Kidney epithelial cell (primary cell): ENCODE results near the gene GMPR. TPM values are rescaled to one million over a fixed set of nuclear protein-coding genes. Genes with fewer than 3 reads are reported as not detected.

Experiments used
- DNase-seq: peaks from one replicate; pipeline ENCODE4 v3.0.0-alpha.2; 2010; ENCODE audit warnings: low read depth
- H3K27me3 ChIP-seq: 2 replicates; pipeline ENCODE4 v1.6.0; 2011; ENCODE audit warnings: low read length; ENCODE audit not compliant: control insufficient read depth, insufficient read depth
- H3K36me3 ChIP-seq: 2 replicates; pipeline ENCODE4 v1.5.1; 2011; ENCODE audit warnings: low read length; ENCODE audit not compliant: control insufficient read depth, insufficient read depth
- H3K4me3 ChIP-seq: 2 replicates; pipeline ENCODE4 v1.5.1; 2011; ENCODE audit warnings: low read depth, mild to moderate bottlenecking, control low read depth, low read length
- total RNA-seq: library from RNA; depleted of rRNA; stranded (reverse); fragments of >200 nt; gene quantifications from 2 replicates; pipeline ENCODE4 v1.2.3, GENCODE V29; 2015
- TF ChIP-seq, protein P1 (sequence below): IDR thresholded peaks from 2 replicates; pipeline ENCODE4 v1.5.1; 2011; ENCODE audit warnings: mild to moderate bottlenecking, moderate library complexity, low read length, control low read depth, inconsistent platforms; ENCODE audit not compliant: insufficient read depth, poor library complexity, severe bottlenecking

Gene GMPR
- total RNA-seq, 1 donor from 2014 or later, result 2.5 TPM

DNA sequence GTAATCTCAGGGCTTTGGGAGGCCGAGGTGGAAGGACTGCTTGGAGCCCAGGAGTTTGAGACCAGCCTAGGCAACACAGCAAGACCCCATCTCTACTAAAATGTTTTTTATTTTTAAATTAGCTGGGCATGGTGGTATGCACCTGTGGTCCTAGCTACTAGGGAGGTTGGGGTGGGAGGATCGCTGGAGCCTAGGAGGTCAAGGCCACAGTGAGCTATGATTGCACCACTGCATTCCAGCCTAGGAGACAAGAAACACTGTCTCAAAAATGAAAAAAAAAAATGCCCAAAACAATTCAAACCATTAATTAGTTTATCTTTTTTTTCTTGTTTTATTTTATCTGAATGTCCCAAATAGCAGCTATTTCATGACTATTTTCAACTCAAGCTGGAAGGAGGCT lies 85.8 kb downstream of the GMPR start:
- Histone ChIP-seq H3K27me3 (no peaks in the 10 kb centered on the region), H3K4me3 (no peak overlapping the region), H3K36me3 (no peaks in the 10 kb centered on the region)
- TF ChIP-seq, protein P1, sequence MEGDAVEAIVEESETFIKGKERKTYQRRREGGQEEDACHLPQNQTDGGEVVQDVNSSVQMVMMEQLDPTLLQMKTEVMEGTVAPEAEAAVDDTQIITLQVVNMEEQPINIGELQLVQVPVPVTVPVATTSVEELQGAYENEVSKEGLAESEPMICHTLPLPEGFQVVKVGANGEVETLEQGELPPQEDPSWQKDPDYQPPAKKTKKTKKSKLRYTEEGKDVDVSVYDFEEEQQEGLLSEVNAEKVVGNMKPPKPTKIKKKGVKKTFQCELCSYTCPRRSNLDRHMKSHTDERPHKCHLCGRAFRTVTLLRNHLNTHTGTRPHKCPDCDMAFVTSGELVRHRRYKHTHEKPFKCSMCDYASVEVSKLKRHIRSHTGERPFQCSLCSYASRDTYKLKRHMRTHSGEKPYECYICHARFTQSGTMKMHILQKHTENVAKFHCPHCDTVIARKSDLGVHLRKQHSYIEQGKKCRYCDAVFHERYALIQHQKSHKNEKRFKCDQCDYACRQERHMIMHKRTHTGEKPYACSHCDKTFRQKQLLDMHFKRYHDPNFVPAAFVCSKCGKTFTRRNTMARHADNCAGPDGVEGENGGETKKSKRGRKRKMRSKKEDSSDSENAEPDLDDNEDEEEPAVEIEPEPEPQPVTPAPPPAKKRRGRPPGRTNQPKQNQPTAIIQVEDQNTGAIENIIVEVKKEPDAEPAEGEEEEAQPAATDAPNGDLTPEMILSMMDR, result no peak
- DNase-seq, result no peak

DNA sequence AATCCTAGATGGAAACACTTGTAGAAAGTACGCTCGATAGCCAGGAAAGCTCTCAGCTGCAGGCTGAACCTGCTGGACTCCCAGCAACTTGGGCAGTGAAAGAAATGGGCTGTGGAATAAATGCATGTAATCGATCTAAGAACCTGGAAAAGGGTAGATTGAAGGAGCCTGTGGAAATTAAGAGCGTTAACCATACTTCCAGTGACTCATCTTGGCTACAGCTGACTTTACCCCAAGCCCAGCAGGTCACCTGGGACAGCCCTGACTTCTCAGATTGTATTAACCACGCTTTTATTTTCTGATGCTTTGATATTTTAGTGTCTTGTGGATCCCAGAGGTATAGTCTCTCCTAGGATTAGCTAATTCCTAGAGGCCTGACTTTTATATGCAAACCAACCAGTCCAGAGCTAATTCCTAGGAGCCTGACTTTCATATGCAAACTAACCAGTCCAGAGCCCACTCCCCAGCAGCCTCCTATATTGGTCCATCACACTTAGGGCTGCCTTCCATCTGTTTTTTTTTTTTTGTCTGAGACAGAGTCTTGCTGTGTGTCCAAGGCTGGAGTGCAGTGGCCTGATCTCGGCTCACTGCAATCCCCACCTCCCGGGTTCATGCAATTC lies 86.3 kb downstream of the GMPR start:
- no peak for DNase-seq
- Histone ChIP-seq H3K4me3 (no peak overlapping the region), H3K36me3 (no peaks in the 10 kb centered on the region), H3K27me3 (no peaks in the 10 kb centered on the region)
- TF ChIP-seq, protein P1, result no peak

DNA sequence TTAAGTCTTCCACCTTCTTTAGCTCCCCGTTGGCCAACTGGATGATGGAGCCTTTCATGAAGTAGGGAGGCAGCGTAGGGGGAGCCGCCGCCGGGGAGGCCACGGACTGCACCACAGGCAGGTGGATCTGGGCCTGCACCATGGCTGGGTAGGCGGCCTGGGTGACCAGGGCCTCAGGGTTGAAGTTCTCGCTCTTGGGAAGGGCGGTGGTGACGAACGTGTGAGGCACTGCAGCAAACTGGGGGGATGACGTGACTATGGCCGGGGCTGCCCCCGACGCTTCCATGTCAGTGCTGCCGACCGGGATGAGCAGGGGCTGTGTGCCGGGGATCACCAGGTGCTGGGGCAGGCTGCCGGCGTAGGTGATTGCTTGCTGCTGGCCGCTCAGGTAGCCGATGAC lies 88.1 kb downstream of the GMPR start:
- TF ChIP-seq, protein P1, result no peak

DNA sequence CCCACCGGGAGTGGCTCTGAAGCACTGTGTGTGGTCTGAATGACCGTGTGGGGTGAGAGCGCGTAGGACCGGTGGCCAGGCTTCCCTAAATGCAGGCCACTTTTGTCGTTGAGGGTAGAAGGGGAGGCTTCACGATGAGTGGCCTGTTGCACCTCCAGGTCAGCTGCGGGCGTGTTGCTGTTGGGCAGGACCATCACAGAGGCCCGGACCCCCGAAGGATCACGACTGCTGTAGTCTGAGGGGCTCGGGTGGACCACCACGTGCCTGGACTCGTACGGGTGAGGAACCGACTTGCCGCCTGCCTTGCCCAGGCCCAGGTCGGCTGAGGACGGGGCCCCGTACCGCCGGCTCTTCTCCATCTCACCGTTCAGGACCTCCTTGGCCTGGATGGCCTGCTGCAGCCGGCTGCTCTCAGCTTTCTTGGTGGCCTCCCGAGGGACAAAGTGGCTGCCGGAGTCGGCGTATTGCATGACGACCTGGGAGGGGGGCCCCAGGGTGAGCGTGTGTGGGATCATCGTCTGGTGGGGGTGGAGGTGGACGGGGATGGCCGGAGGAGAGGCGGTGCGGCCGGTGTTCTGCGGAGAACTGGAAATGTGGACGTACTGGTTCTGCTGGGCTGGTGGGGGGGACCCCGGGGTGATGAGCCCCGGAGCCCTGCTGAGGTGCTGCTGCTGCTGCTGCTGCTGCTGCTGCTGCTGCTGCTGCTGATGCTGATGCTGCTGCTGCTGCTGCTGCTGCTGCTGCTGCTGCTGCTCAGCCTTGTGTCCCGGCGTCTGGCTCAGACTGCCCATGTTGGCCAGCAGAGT lies 88.8 kb downstream of the GMPR start:
- H3K27me3 ChIP-seq, result no peaks in the 10 kb centered on the region
- H3K36me3 ChIP-seq, result no peaks in the 10 kb centered on the region
- no peak overlapping the region for H3K4me3 ChIP-seq
- DNase-seq, result no peak
- TF ChIP-seq, protein P1, result no peak

More for the DNA sequence above, 88.1 kb downstream of the GMPR start:
- no peaks in the 10 kb centered on the region for H3K27me3 ChIP-seq
- H3K36me3 ChIP-seq, result no peaks in the 10 kb centered on the region
- H3K4me3 ChIP-seq, result no peak overlapping the region
- no peak for DNase-seq

DNA sequence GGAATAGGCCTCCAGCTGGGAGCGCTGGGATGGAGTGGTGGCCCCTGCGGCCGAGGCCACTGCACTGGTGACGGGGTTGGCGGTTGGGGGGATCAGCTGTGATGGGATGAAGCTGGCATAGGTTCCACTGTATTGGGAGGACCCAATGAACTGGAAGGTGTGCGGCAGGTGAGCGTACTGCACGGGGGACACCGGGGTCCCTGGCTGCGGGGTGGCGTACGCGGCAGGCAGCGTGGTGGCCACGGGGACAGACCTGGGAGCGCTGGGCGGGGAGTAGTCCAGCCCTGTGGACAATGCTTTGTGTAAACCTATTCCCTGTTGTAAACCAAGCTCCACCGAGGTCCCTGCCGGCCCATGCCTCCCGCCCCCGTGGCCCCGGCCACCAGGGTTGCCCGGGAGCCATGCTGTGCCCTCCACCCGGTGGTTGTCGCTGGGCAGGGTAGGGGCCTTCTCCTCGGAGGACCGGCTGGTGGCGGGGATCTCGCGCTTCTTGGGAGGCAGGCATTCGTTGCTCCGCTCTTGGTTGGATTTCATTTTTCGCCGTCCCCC lies 89.5 kb downstream of the GMPR start:
- TF ChIP-seq, protein P1, result no peak
- Histone ChIP-seq H3K4me3 (no peak overlapping the region), H3K36me3 (no peaks in the 10 kb centered on the region), H3K27me3 (no peaks in the 10 kb centered on the region)
- no peak for DNase-seq
